HEK293T (cell line): ENCODE data around the gene SYNE1.

ENCODE experiments used
- CTCF ChIA-PET: fragments of 350-600 bp; formaldehyde crosslinking; extraction: SDS; loops from one replicate; lab custom pipeline; 2021; ENCODE audit warnings: antibody characterized with exemption, inconsistent platforms; lab: Yijun Ruan, JAX
- POLR2A ChIA-PET: fragments of 350-600 bp; formaldehyde crosslinking; extraction: SDS; loops from one replicate; lab custom pipeline; 2020; ENCODE audit warnings: antibody characterized with exemption, inconsistent platforms; lab: Yijun Ruan, JAX
- DNase-seq: peaks from one replicate; pipeline ENCODE4 v3.0.0; 2012; ENCODE audit warnings: mixed read lengths; ENCODE audit errors: extremely low spot score
- ARNT ChIP-seq: fragments of 450-650 bp; IDR thresholded peaks from 2 replicates; pipeline ENCODE4 v1.6.1; 2017; ENCODE audit warnings: mild to moderate bottlenecking
- BHLHE40 ChIP-seq: fragments of 450-650 bp; IDR thresholded peaks from 2 replicates; pipeline ENCODE4 v1.6.1; 2016; ENCODE audit warnings: mild to moderate bottlenecking, moderate library complexity, borderline replicate concordance
- CTBP1 ChIP-seq: fragments of 450-650 bp; IDR thresholded peaks from 2 replicates; pipeline ENCODE4 v1.6.1; 2016; ENCODE audit warnings: borderline replicate concordance
- ELF4 ChIP-seq: fragments of 450-650 bp; IDR thresholded peaks from 2 replicates; pipeline ENCODE4 v1.6.1; 2017; ENCODE audit warnings: antibody characterized with exemption
- FOXA1 ChIP-seq: fragments of 450-650 bp; IDR thresholded peaks from 2 replicates; pipeline ENCODE4 v1.6.1; 2016; ENCODE audit warnings: mild to moderate bottlenecking
- FOXK2 ChIP-seq: fragments of 450-650 bp; IDR thresholded peaks from 2 replicates; pipeline ENCODE4 v1.6.1; 2016; ENCODE audit warnings: mild to moderate bottlenecking
- FOXM1 ChIP-seq: fragments of 450-650 bp; IDR thresholded peaks from 2 replicates; pipeline ENCODE4 v1.6.1; 2017; ENCODE audit warnings: mild to moderate bottlenecking, borderline replicate concordance
- HDGF ChIP-seq: fragments of 450-650 bp; IDR thresholded peaks from 2 replicates; pipeline ENCODE4 v1.6.1; 2017; ENCODE audit warnings: antibody characterized with exemption, borderline replicate concordance
- L3MBTL2 ChIP-seq: fragments of 450-650 bp; conservative IDR thresholded peaks from 2 replicates; pipeline ENCODE4 v1.6.1; 2016; ENCODE audit warnings: mild to moderate bottlenecking
- LEF1 ChIP-seq: fragments of 450-650 bp; IDR thresholded peaks from 2 replicates; pipeline ENCODE4 v1.6.1; 2017; ENCODE audit warnings: mild to moderate bottlenecking, borderline replicate concordance
- NFRKB ChIP-seq: fragments of 450-650 bp; IDR thresholded peaks from 2 replicates; pipeline ENCODE4 v1.6.1; 2016; ENCODE audit warnings: mild to moderate bottlenecking, moderate library complexity
- PKNOX1 ChIP-seq: fragments of 450-650 bp; IDR thresholded peaks from 2 replicates; pipeline ENCODE4 v1.6.1; 2016
- SP1 ChIP-seq: fragments of 450-650 bp; IDR thresholded peaks from 2 replicates; pipeline ENCODE4 v1.6.1; 2017
- SUZ12 ChIP-seq: fragments of 450-650 bp; IDR thresholded peaks from 2 replicates; pipeline ENCODE4 v1.6.1; 2016; ENCODE audit warnings: mild to moderate bottlenecking
- TARDBP ChIP-seq: fragments of 450-650 bp; IDR thresholded peaks from 2 replicates; pipeline ENCODE4 v1.6.1; 2016
- ZNF384 ChIP-seq: fragments of 450-650 bp; IDR thresholded peaks from 2 replicates; pipeline ENCODE4 v1.6.1; 2016

The SYNE1 gene

GRCh38 chr6:152356662-152357061 lies 280.5 kb downstream of the SYNE1 start:
- peak; percentile 52 for DNase-seq
- POLR2A ChIA-PET, result no interaction called here
- CTCF ChIA-PET, result interaction anchor here (0.8 kb wide), 1 partner anchor 18 kb away, joined by 3 read pairs; no protein-coding TSS in a partner anchor
- TF ChIP-seq CTBP1 (no peak), SP1 (no peak), FOXK2 (no peak), SUZ12 (no peak), LEF1 (no peak), ELF4 (no peak), PKNOX1 (no peak), FOXM1 (no peak), HDGF (no peak), NFRKB (no peak), FOXA1 (no peak), L3MBTL2 (no peak), ARNT (no peak), BHLHE40 (no peak), TARDBP (no peak), ZNF384 (no peak)

- CTCF ChIA-PET, result no interaction called here
- TF ChIP-seq FOXM1 (no peak), ARNT (no peak), FOXK2 (no peak), HDGF (no peak), ZNF384 (no peak), PKNOX1 (no peak), NFRKB (no peak), CTBP1 (no peak), BHLHE40 (no peak), FOXA1 (no peak), SP1 (no peak), TARDBP (no peak), L3MBTL2 (no peak), SUZ12 (no peak), ELF4 (no peak), LEF1 (no peak)
- no peak for DNase-seq
- POLR2A ChIA-PET, result no interaction called here
Measured at GRCh38 chr6:152356016-152356415, 281.1 kb downstream of the SYNE1 start.

GRCh38 chr6:152355166-152355565 lies 282.0 kb downstream of the SYNE1 start:
- CTCF ChIA-PET, result no interaction called here
- DNase-seq, result no peak
- TF ChIP-seq HDGF (no peak), L3MBTL2 (no peak), ARNT (no peak), PKNOX1 (no peak), LEF1 (no peak), BHLHE40 (no peak), FOXM1 (no peak), FOXA1 (no peak), CTBP1 (no peak), ELF4 (no peak), SUZ12 (no peak), TARDBP (no peak), SP1 (no peak), NFRKB (no peak), FOXK2 (no peak), ZNF384 (no peak)
- POLR2A ChIA-PET, result no interaction called here

GRCh38 chr6:152353440-152353839 lies 283.7 kb downstream of the SYNE1 start:
- no peak for DNase-seq
- TF ChIP-seq SP1 (no peak), LEF1 (no peak), CTBP1 (no peak), NFRKB (no peak), TARDBP (no peak), FOXK2 (no peak), ZNF384 (no peak), L3MBTL2 (no peak), ARNT (no peak), HDGF (no peak), PKNOX1 (no peak), SUZ12 (no peak), BHLHE40 (no peak), FOXA1 (no peak), ELF4 (no peak), FOXM1 (no peak)
- POLR2A ChIA-PET, result no interaction called here
- CTCF ChIA-PET, result no interaction called here

GRCh38 chr6:152351742-152352141 lies 285.4 kb downstream of the SYNE1 start:
- DNase-seq, result no peak
- CTCF ChIA-PET, result interaction anchor here (0.7 kb wide), 1 partner anchor 14 kb away, joined by 3 read pairs; no protein-coding TSS in a partner anchor
- TF ChIP-seq PKNOX1, result 0 out of 2 replicates have a peak, but pooled peaks have one; percentile 8
- TF ChIP-seq SUZ12, result no peak
- no peak for TF ChIP-seq HDGF
- POLR2A ChIA-PET, result interaction anchor here (1.0 kb wide), 1 partner anchor 50 kb away, joined by 3 read pairs; no protein-coding TSS in a partner anchor
